Keratinocyte (primary cell): ENCODE data around the gene FHL3. TPM values are rescaled to one million over a fixed set of nuclear protein-coding genes. Genes with fewer than 3 reads are reported as not detected.

ENCODE experiments used
- DNase-seq: peaks from one replicate; pipeline ENCODE4 v3.0.0-alpha.2; 2011; ENCODE audit warnings: low read depth, missing footprints, low spot score
- FAIRE-seq: peaks from 2 replicates; lab custom pipeline; 2011; peaks lifted over from hg19 to GRCh38; lab: Jason Lieb, UNC
- H2AFZ ChIP-seq: 2 replicates; pipeline ENCODE4 v1.6.0; 2012; ENCODE audit warnings: low read length, control low read depth, inconsistent platforms; ENCODE audit not compliant: control insufficient read depth
- H3K27ac ChIP-seq: 2 replicates; pipeline ENCODE4 v1.5.1; 2011; ENCODE audit warnings: low read length; ENCODE audit not compliant: control insufficient read depth, insufficient read depth
- H3K27me3 ChIP-seq: 3 replicates; pipeline ENCODE4 v1.6.0; 2011; ENCODE audit warnings: low read length; ENCODE audit not compliant: control insufficient read depth, insufficient read depth; ENCODE audit errors: extremely low read depth
- H3K36me3 ChIP-seq, 2 experiments: 2 replicates in 1 of 2; 3 replicates in 1 of 2; pipeline ENCODE4 v1.5.1; 2011; ENCODE audit warnings: low read length in 2 of 2, mild to moderate bottlenecking in 1 of 2; ENCODE audit not compliant: control insufficient read depth in 2 of 2, insufficient read depth in 2 of 2; ENCODE audit errors: extremely low read depth in 1 of 2
- H3K4me1 ChIP-seq: 3 replicates; pipeline ENCODE4 v1.5.1; 2011; ENCODE audit warnings: low read length; ENCODE audit not compliant: control insufficient read depth, insufficient read depth; ENCODE audit errors: extremely low read depth
- H3K4me2 ChIP-seq: 3 replicates; pipeline ENCODE4 v1.6.0; 2011; ENCODE audit warnings: low read depth, low read length; ENCODE audit not compliant: control insufficient read depth, insufficient read depth; ENCODE audit errors: extremely low read depth
- H3K4me3 ChIP-seq, 3 experiments: fragments of 200-600 bp in 1 of 3; sonication (generic) in 1 of 3; 2 replicates in 2 of 3; 3 replicates in 1 of 3; pipeline ENCODE4 v1.5.1; 2011 to 2016; ENCODE audit warnings: low read length in 3 of 3, mild to moderate bottlenecking in 3 of 3, control low read depth in 2 of 3, inconsistent platforms in 1 of 3, low read depth in 1 of 3, mixed read lengths in 1 of 3, mixed run types in 1 of 3, moderate library complexity in 1 of 3; ENCODE audit not compliant: control insufficient read depth in 2 of 3, insufficient read depth in 2 of 3; ENCODE audit errors: extremely low read depth in 1 of 3
- H3K79me2 ChIP-seq: 2 replicates; pipeline ENCODE4 v1.6.0; 2012; ENCODE audit warnings: low read length; ENCODE audit not compliant: control insufficient read depth, insufficient read depth
- H3K9ac ChIP-seq: 3 replicates; pipeline ENCODE4 v1.6.0; 2011; ENCODE audit warnings: low read length; ENCODE audit not compliant: control insufficient read depth, insufficient read depth; ENCODE audit errors: extremely low read depth
- H3K9me1 ChIP-seq: 3 replicates; pipeline ENCODE4 v1.6.0; 2011; ENCODE audit warnings: low read length; ENCODE audit not compliant: control insufficient read depth, insufficient read depth; ENCODE audit errors: extremely low read depth
- H3K9me3 ChIP-seq: 2 replicates; pipeline ENCODE4 v1.5.1; 2012; ENCODE audit warnings: low read depth, low read length; ENCODE audit not compliant: control insufficient read depth
- H4K20me1 ChIP-seq: 3 replicates; pipeline ENCODE4 v1.6.0; 2011; ENCODE audit warnings: low read length; ENCODE audit not compliant: control insufficient read depth, insufficient read depth; ENCODE audit errors: extremely low read depth
- CTCF ChIP-seq, 3 experiments: IDR thresholded peaks in 1 of 3; conservative IDR thresholded peaks in 1 of 3; optimal IDR thresholded peaks in 1 of 3; 2 replicates in 2 of 3; 3 replicates in 1 of 3; pipeline versions ENCODE3 to v1.5.1; 2011; ENCODE audit warnings: low read length in 3 of 3, mild to moderate bottlenecking in 3 of 3, moderate library complexity in 2 of 3, control low read depth in 1 of 3, inconsistent platforms in 1 of 3; ENCODE audit not compliant: insufficient read depth in 2 of 3; ENCODE audit errors: extremely low read depth in 1 of 3
- EZH2 ChIP-seq: IDR thresholded peaks from one replicate; pipeline ENCODE4 v1.6.1; 2012; ENCODE audit warnings: inconsistent platforms, mild to moderate bottlenecking, low read length, moderate library complexity
- dilution Hi-C: fragments of 300-500 bp; cut with MboI; formaldehyde crosslinking; loops from one replicate; pipeline ENCODE4 v1.7.0; 2020; ENCODE audit warnings: low sequenced_read_pairs; ENCODE audit not compliant: extremely low pct_ligation_motif_present
- polyA plus RNA-seq, 5 experiments: library from polyadenylated mRNA; depleted of rRNA in 3 of 5; stranded (reverse) in 3 of 5; stranded (forward) in 1 of 5; unstranded in 1 of 5; fragments of >200 nt; gene quantifications; 1 replicate in 1 of 5; 2 replicates in 3 of 5; 3 replicates in 1 of 5; pipeline versions ENCODE4 v1.2.1 to v1.2.3, GENCODE V29; 2011 to 2012; ENCODE audit warnings: missing spikeins in 2 of 5, low read depth in 1 of 5, low replicate concordance in 1 of 5

Gene FHL3
- polyA plus RNA-seq, 1 donor (not counting 4 experiments of a cell fraction or from before 2014, with no cell fraction given), result 5.1 TPM

- no peaks in the 10 kb centered on the region for H3K79me2 ChIP-seq
- H3K27me3 ChIP-seq, result no peaks in the 10 kb centered on the region
- no peak overlapping the region for H2AFZ ChIP-seq
- no peak overlapping the region for H3K4me3 ChIP-seq
- no peaks in the 10 kb centered on the region for H3K9me3 ChIP-seq
- DNase-seq (no peak), FAIRE-seq (no peak)
- H3K9me1 ChIP-seq, result no peaks in the 10 kb centered on the region
- TF ChIP-seq CTCF (optimal IDR thresholded peaks at IDR 0.05 in 1 of 3, IDR thresholded peaks at IDR 0.05 in 1 of 3, conservative IDR thresholded peaks at IDR 0.05 in 1 of 3; ENCODE audit: extremely low read depth in 1 of 3, insufficient read depth in 2 of 3, low read length in 3 of 3) (no peak), EZH2 (no peak)
- H3K9ac ChIP-seq, result no peak overlapping the region
- H3K27ac ChIP-seq, result no peak overlapping the region
- H3K36me3 ChIP-seq, result no peaks in the 10 kb centered on the region
- H3K4me1 ChIP-seq, result no peaks in the 10 kb centered on the region
- no peak overlapping the region for H3K4me2 ChIP-seq
- H4K20me1 ChIP-seq, result no peaks in the 10 kb centered on the region
- dilution Hi-C loops, result no loop called here
Measured at GRCh38 chr1:37948841-37949240, 56.5 kb downstream of the FHL3 start.

- Histone ChIP-seq H3K4me3 (no peak overlapping the region), H3K4me1 (no peaks in the 10 kb centered on the region), H3K9me1 (no peaks in the 10 kb centered on the region), H3K36me3 (no peaks in the 10 kb centered on the region), H3K9me3 (no peaks in the 10 kb centered on the region), H3K9ac (no peak overlapping the region), H3K27me3 (no peaks in the 10 kb centered on the region), H3K4me2 (no peak overlapping the region), H3K79me2 (no peaks in the 10 kb centered on the region), H4K20me1 (no peaks in the 10 kb centered on the region), H3K27ac (no peak overlapping the region), H2AFZ (no peak overlapping the region)
- TF ChIP-seq CTCF (optimal IDR thresholded peaks at IDR 0.05 in 1 of 3, IDR thresholded peaks at IDR 0.05 in 1 of 3, conservative IDR thresholded peaks at IDR 0.05 in 1 of 3; ENCODE audit: extremely low read depth in 1 of 3, insufficient read depth in 2 of 3, low read length in 3 of 3) (no peak), EZH2 (no peak)
- DNase-seq, result no peak
- dilution Hi-C loops, result no loop called here
- no peak for FAIRE-seq
Measured at GRCh38 chr1:37948166-37948565, 57.1 kb downstream of the FHL3 start.
